ENCODE results near the gene DLG1.
"Not testable (repeated sequence)": the region's sequence is repeated elsewhere in the genome, so short reads cannot be mapped to it uniquely, and the experiment has no call there.

Gene DLG1

GRCh38 chr3:197289726-197290125 is 8.7 kb downstream of the DLG1 start:
- DNase-seq (ENCODE audit: low read depth in 2 of 2), result no peak

- DNase-seq (ENCODE audit: low read depth in 2 of 2), result no peak
Measured at GRCh38 chr3:197286678-197287077, 11.7 kb downstream of the DLG1 start.

GRCh38 chr3:197285557-197285956 is 12.9 kb downstream of the DLG1 start:
- DNase-seq (ENCODE audit: low read depth in 2 of 2), result no peak

GRCh38 chr3:197283045-197283444 is 15.4 kb downstream of the DLG1 start:
- DNase-seq (ENCODE audit: low read depth in 2 of 2), result no peak

- DNase-seq (ENCODE audit: low read depth in 2 of 2), result no peak
Measured at GRCh38 chr3:197281849-197282248, 16.6 kb downstream of the DLG1 start.

- DNase-seq (ENCODE audit: low read depth in 2 of 2), result no peak
Measured at GRCh38 chr3:197280156-197280555, 18.3 kb downstream of the DLG1 start.

GRCh38 chr3:197278933-197279332 is 19.5 kb downstream of the DLG1 start:
- no peak for DNase-seq (ENCODE audit: low read depth in 2 of 2)

- DNase-seq (ENCODE audit: low read depth in 2 of 2), result not testable (repeated sequence)
Measured at GRCh38 chr3:197276808-197277207, 21.6 kb downstream of the DLG1 start.

- no peak for DNase-seq (ENCODE audit: low read depth in 2 of 2)
Measured at GRCh38 chr3:197270558-197271317, 27.7 kb downstream of the DLG1 start.

- no peak for DNase-seq (ENCODE audit: low read depth in 2 of 2)
Measured at GRCh38 chr3:197269024-197269423, 29.4 kb downstream of the DLG1 start.

GRCh38 chr3:197268294-197268693 is 30.1 kb downstream of the DLG1 start:
- no peak for DNase-seq (ENCODE audit: low read depth in 2 of 2)

GRCh38 chr3:197266331-197266730 is 32.1 kb downstream of the DLG1 start:
- DNase-seq (ENCODE audit: low read depth in 2 of 2), result no peak

- no peak for DNase-seq (ENCODE audit: low read depth in 2 of 2)
Measured at GRCh38 chr3:197262709-197263108, 35.7 kb downstream of the DLG1 start.

GRCh38 chr3:197261164-197261509 is 37.3 kb downstream of the DLG1 start:
- DNase-seq (ENCODE audit: low read depth in 2 of 2), result no peak

GRCh38 chr3:197260491-197261163 is 37.8 kb downstream of the DLG1 start:
- no peak for DNase-seq (ENCODE audit: low read depth in 2 of 2)

- no peak for DNase-seq (ENCODE audit: low read depth in 2 of 2)
Measured at GRCh38 chr3:197259096-197259495, 39.3 kb downstream of the DLG1 start.

- DNase-seq (ENCODE audit: low read depth in 2 of 2), result no peak
Measured at GRCh38 chr3:197258168-197258755, 40.1 kb downstream of the DLG1 start.

GRCh38 chr3:197257711-197258110 is 40.7 kb downstream of the DLG1 start:
- no peak for DNase-seq (ENCODE audit: low read depth in 2 of 2)

GRCh38 chr3:197256836-197257444 is 41.5 kb downstream of the DLG1 start:
- no peak for DNase-seq (ENCODE audit: low read depth in 2 of 2)

- DNase-seq (ENCODE audit: low read depth in 2 of 2), result no peak
Measured at GRCh38 chr3:197256104-197256503, 42.3 kb downstream of the DLG1 start.

GRCh38 chr3:197253238-197253947 is 45.0 kb downstream of the DLG1 start:
- DNase-seq (ENCODE audit: low read depth in 2 of 2), result no peak

GRCh38 chr3:197249542-197249941 is 48.9 kb downstream of the DLG1 start:
- no peak for DNase-seq (ENCODE audit: low read depth in 2 of 2)
